ENCODE results near the gene PEX11G.

PEX11G gene

DNA sequence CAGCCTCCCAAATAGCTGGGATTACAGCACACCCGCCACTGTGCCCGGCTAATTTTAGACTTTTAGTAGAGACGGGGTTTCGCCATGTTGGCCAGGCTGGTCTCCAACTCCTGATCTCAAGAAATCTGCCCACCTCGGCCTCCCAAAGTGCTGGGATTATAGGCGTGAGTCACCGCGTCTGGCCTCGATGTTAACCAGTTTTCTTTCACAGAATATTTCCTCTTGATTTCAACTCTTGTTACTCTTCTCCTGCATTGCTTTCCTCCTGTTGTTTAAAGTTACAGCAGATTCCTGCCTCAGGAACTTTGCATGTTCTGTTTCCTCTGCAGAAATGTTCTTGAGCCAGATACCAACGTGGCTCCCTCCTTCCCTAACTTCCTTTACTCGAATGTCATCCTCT is 3.7 kb upstream of the PEX11G start:
- no peak for DNase-seq

DNA sequence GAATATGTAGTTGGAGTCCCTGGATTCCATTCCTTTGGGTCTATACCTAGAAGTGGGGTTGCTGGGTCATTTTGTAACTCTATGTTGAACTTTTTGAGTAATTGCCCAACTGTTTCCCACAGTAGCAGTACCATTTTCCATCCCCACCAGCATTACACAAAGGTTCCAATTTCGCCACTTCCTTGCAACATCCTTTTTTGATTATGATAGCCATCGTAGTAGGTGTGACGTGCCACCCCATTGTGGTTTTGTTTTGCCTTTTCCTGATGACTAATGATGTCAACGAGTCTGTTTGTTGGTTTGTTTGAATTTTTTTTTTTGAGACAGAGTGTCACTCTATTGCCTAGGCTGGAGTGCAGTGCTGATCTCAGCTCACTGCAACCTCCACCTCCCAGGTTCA is 3.3 kb upstream of the PEX11G start:
- DNase-seq, result no peak

DNA sequence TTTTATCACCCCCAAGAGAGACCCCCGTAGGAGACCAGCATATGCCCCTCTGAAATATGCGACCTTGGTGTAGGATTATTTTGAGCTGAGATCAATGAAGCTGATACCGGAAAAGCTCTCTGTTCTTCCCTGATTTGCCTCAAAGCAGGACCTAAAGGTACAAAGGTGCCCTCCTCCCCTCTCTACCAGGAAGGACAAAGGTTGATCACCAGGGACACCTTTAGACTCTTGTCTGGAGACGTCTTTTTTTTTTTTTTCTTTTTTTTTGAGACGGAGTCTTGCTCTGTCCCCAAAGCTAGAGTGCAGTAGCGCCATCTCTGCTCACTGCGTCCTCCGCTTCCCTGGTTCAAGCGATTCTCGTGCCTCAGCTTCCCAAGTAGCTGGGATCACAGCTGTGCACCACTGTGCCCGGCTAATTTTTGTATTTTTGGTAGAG is 792 bp upstream of the PEX11G start:
- no peak for DNase-seq

DNA sequence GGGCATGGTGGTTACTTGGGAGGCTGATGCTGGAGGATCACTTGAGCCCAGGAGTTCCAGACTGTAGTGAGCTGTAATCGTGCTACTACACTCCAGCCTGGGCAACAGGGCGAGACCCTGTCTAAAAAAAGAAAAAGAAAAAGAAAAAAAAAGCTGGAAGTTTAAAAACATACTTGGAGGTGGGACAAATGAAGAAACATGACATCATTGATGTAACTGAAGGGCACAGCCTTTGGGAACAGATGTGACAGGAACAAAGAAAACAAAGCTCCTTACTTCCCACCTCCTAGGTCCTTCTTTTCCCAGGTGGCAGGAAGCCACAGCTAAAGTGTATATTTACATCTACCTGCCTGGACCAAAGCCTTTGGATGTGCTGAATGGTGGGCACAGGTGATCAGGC is 1.9 kb downstream of the PEX11G start:
- DNase-seq, result no peak

DNA sequence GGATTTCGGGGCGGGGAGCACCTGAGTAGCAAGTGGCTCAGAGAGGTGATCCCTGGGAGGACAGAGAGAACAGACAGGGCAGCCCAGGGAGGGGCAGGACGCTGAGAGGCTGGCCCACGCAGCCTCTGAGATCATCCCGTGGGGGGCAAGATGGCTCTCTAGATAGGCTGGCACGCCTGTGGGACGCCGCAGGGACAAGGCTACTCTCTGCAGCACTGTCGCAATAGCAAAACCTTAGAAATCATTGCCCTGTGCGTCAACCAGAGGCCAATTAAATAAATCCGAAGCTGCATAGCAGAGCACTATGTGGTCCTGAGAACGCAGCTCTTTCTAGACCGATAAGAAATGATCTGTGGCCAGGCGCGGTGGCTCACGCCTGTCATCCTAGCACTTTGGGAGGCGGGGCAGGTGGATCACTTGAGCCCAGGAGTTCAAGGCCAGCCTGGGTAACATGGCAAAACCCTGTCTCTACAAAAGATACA is 5.1 kb downstream of the PEX11G start:
- DNase-seq, result no peak

DNA sequence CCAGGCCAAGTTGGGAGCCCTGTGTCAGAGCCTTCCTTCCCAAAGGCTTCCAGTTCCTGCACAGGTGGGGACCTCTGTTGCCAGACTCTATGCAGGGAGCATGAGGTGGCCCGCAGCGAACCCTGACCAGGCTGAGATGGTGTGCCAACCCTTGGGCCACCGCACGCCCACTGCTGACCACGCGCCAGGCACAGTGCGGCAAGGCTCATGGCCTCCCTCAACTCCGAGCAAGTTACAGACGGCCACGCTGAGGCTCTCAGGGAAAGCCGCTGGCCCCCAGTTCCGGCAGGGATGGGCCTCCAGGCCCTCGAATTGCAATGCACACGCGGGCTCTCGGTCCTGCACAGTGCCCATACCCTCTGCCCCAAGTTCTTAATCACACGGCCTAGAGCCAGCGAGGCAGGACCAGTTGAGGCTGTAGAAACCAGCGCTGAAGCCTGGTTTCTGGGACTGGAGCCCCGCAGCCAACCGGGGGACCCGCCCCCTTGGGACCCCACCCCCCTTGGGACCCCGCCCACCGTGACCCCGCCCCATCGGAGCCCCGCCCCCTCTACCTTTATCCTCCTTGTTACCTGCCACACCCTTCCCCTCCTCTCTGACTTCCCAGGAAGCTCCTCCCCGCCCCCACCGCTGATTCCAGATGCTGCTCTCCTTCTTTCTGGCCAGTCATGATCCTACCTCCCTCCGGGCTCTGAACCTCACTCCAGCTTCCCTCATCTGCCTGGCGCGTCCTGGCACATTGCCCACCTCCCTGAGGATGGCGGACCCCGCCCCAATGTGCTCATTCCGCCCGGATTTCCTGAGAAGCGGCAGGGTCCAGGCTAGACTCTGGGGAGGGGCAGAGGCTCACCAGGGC is 6.0 kb downstream of the PEX11G start:
- DNase-seq, result no peak

DNA sequence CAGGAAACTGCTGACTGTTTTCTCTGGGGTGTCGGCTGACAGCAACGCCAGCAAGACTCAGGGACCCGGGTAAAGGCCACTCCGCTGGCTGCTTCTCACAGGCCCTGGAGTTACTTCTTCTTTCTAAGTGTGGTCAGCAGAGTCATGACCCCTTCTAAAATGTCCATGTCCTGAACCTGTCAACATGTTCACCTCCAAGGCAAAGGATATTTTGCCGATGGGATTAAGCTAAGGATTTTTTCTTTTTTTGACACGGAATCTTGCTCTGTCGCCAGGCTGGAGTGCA is 7.9 kb downstream of the PEX11G start:
- no peak for DNase-seq

DNA sequence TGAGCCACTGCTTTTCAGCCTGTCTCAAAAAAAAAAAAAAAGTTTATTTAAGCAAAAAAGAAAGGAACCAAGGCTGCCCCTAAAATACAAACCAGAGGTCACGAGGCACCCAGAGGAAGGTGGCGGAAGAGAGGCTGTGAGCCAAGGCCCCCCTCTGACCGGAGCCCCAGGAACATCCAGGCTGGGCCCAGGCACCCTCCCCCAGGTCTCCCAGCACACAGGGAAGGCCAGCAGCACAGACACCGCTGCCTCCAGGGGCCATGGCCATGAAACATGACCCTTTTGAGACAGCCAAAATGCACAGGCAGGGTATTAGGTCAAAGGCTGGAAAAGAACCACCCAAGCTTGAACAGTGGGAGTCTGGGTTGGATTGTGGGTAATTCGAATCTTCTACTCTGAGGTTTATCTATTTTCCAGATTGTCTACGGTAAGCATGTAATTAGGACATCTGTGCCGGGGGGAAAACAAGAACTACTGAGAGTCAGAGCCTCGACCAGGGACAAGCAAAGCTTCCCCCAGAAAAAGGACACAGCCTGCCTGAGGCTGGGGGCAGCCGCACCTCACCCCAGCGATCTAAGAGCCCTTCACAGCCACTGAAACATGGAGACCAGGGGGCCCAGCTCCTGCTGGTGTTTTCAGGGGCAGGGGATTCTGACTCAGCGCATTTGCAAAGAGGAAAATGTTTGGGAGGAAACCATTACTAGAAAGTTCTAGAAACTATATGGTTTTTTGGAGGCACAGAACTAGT is 8.4 kb downstream of the PEX11G start:
- no peak for DNase-seq

DNA sequence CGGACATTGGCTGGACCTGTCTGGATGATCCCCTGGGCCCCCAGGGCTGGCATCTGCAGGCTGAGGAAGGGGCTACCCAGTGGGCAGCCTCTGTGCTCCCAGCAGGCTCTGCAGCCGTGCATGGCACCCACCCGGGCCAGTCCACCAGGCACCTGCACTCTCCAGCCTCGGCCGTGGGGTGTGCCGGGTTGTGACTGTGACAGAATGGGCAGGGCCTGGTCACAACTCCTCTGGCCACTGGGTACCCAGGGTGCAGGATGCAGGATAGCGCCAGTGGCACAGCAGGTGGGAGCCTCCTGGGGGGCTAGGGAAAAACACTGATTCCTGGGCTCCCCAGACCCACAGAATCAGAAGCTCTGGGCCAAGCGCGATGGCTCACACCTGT is 10.0 kb downstream of the PEX11G start:
- no peak for DNase-seq

DNA sequence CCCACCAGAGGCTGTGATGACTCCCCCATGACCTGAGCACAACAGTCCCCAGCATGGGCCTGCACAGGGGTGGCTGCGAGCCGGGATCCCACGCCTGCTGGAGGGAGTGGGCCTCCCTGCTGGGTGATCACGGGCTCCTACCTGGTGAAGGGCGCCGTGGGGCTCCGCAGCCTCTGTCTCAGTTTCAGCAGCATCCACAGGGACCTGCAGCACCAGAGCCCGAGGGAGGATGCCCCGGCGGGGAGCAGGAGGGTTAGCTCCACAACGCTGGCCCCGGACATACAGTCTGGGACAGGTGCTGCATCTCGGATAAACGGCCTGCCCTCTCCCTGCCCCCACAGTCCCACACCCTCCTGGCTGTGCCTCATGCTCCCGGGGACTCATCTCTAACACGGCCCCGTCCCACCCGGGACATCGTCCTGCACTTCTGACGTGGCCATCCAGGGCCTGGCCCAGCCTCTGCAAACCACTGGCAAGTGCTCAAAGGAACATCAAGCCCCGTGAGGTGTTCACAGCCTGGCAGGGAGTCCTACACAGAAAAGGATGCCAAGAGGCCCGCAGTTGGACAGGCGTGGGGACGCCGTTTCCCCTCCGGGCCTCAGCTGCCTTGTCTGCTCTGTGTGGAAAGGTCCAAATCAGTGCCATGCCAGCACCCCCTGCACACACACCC is 10.5 kb downstream of the PEX11G start:
- no peak for DNase-seq

DNA sequence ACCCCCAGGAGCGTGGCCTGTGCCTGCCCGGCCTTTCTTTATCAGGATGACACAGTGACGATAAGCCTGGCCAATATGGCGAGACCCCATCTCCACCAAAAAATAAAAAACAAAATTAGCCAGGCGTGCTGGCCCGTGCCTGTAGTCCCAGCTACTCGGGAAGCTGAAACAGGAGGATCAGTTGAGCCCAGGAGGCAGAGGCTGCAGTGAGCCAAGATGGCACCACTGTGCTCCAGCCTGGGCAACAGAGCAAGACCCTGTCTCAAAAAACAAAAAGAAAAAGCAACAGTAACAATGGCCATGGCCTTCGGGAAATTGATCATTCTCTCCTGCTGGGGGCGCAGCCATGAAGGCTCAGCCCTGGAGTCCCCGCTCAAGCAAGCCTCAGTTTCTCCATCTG is 11.1 kb downstream of the PEX11G start:
- no peak for DNase-seq

DNA sequence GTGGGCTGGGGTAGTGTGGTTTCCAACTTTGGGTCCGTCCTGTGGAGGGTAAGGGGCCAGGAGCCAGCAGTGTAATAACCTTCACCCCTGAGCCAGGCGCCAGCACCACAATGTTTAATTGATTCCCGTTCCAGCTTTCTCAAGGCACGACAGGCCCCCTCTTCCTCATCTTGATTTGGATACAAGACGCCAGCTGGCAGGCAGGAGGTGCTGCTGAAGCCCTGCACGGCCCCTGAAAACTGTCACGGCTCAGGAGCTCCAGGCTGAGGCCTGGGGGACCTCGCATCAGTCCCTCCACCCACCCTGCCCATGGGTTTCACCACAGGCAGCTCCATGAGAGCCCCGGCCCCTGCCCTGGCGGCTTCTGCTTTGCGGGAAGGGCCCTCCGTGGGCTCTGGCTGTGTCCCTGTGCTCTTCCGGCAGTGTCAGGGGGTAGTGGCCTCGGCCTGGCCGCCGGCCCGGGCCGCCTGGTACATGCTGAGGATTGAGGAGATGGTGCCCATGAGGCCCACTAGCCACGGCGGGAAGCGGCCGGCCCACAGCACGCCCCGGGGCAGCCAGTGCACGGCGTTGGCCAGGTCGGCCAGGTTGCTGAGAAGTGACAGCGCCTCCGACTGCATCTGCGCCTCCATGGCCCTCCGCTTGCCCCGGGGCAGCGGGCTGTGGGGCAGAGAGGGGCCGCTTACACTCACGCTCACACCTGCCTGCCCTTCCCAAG is 11.9 kb downstream of the PEX11G start:
- no peak for DNase-seq

DNA sequence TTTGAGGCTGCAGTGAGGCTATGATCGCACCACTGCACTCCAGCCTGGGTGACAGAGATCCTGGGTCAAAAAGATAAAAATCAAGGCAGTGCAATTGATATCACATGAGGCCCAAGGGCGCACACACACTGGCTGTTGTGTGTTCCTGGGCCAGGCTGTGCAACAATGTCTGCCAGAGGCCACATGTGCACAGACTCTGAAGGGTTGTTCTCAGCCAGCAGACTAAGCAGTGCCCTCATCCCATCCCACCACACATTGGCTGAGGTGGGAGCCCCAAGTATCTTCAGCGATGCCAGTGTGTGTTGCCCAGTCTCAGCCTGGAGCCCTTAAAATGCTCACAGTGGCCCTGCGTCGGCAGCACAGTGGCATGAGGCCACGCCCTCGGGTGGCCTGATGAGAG is 12.6 kb downstream of the PEX11G start:
- no peak for DNase-seq

DNA sequence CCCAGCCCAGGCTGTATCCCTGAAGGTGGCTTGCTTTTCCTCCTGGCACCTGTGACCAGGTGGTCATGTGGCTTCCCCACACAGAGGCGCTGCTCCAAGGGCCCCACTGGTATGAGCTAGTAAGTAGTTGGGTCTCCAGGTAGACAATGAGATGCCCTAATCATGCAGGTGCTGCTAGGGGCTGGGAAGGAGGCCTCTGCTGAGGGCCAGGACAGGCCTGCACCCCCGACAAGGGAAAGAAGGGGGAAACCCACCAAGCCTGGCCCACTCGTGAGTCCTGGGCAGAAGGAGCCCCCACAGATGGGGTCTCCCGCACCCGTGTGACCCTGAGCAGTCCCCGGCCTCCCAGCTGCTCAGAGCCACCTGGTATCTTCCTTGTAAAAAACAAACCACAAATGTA is 13.2 kb downstream of the PEX11G start:
- DNase-seq, result no peak

DNA sequence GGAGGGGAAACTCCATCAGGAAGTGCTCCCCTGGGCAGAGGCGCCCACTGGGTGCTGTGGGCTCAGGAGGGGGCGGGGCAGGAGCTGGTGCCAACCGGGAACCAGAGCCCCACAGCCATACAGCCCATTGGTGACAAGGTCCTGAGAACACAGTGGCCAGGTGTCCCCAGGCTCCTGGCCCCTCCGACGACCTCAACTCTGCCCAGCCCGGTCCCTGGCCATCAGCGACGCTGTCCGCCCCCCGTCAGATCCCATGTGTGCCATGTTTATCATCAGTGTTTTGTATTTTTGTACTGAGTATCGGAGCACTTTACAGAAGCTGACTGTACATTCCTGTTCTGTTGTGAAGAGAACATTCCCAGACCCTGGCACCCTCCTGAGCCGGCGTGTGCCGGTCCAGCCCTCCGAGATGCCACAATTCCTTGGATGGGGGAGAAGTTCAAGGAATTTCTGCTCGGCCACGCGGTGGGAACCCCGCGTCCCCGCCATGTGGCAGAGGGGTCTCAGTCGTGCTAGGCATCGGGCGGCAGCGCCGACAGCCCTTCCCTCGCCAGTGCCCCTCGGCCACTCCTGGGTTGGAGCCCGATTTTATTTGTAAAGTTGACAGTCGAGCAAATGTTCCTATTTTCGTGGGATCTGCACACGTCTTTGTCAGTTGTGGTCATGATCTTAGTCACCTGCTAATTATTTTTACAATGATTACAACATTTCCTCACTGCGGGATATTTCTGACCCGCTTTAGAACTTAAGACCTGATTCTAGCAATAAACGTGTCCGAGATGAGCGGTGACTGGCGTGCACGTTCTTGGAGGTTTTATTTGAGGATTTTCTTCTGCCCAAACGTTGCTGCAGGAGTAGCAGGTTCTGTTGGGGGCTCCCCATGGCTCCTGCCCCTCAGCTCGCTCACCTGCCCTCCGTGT is 16.9 kb downstream of the PEX11G start:
- no peak for DNase-seq

DNA sequence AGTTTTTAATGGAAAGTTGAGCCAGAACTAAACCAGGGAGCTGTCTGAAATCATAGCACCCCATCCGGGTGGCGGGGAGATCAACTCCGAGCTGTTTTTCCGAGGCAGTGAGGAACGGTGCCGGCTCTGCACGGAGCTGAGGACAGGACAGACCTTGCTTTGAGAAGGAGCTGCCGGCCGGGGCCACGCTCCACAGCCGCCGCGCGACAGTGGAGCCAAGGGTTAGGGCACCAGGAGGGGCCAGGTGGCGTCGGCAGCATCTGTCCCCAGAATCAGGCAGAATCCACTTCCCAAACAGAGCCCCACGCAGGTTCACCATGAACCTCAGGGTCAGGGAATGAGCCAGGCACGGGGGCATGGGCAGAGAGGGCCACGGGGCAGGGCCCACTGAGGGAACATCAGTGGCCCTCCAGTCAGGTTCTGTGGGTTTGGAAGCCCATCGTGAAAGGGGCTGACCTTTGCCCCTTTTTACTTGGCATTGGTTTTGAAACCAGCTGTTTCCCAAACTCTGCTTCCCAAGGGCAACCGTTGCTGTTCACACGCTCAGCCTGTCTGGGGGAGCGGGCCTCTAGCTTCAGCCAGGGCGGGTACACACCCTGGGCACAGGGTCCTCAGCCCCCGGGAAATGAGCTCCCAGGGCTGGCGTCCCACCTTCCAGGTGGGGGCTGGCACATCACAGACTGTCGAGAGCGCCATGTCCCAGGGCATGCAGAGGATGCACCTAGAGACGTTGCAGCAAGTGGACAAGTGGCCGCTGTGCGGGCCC is 18.1 kb downstream of the PEX11G start:
- DNase-seq, result no peak

DNA sequence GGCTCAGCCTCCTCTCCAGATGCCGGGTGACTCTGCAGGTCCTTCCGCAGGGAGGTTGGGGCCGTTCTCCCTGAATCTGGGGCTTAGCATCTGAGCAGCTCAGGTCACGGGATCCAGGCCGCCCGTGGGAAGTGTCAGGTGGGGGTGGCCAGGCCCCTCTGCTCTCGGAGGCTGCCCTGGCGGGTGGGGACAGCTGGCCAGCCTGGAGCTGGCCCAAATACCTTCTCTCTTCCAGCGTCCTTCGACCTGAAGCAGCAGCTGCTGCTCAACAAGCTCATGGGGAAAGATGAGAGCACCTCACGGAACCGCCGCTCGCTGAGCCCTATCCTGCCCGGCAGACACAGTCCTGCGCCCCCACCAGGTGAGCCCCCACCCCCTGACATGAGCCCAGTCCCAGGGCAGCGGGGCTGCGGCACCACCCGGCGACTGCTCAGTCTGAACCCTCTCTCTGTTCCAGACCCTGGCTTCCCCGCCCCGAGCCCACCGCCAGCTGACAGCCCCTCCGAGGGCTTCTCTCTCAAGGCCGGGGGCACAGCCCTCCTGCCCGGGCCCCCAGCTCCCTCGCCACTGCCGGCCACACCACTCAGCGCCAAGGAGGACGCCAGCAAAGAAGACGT is 19.1 kb downstream of the PEX11G start:
- no peak for DNase-seq

DNA sequence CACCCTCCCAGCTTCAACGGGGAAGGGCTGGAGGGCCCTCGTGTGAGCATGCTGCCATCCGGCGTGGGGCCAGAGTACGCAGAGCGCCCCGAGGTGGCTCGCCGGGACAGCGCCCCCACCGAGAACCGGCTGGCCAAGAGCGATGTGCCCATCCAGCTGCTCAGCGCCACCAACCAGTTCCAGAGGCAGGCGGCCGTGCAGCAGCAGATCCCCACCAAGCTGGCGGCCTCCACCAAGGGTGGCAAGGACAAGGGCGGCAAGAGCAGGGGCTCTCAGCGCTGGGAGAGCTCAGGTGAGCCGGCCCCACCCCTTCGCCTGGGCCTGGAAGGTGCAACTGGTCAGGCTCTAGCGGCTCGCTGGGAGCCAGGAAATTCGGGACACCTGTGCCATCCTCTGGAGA is 20.0 kb downstream of the PEX11G start:
- no peak for DNase-seq

DNA sequence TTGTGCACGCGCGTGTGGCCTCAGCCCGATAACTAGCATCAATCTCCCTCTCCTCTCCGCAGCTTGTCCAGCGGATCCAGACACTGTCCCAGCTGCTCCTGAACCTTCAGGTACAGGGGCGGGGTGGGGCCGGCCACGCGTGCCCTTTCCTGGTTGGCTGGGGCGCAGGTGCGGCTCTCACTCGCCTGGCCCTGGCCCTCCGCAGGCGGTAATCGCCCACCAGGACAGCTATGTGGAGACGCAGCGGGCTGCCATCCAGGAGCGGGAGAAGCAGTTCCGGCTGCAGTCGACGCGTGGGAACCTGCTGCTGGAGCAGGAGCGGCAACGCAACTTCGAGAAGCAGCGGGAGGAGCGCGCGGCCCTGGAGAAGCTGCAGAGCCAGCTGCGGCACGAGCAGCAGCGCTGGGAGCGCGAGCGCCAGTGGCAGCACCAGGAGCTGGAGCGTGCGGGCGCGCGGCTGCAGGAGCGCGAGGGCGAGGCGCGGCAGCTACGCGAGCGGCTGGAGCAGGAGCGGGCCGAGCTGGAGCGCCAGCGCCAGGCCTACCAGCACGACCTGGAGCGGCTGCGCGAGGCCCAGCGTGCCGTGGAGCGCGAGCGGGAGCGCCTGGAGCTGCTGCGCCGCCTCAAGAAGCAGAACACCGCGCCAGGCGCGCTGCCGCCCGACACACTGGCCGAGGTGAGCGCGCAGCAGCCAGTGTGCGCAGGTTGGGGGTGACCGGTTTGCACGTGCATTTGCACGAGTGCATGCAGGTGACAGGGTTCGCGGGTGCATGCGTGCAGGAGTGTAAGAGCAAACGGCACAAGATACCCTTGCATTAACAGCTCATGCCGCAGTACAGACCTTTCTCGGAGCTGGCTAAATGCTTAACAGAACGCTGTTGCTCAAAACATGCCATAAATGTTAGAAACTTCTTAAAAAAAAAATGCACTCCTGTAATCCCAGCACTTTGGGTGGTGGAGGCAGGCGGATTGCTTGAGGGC is 21.5 kb downstream of the PEX11G start:
- no peak for DNase-seq

DNA sequence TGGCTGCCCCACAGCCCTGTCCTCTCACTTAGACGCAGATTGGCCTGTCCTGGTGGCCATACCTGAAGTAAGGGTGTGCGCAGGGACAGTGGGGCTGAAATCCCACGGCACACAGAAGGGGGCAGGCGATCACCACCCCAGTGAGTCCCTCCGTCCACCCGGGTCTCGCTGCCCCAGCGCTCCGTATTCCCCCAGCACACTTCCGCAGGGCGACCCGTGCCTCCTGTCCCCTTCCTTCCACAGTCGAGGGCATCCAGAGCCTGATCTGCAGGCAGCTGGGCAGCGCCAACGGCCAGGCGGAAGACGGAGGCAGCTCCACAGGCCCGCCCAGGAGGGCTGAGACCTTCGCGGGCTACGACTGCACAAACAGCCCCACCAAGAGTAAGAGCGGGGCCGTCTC is 25.3 kb downstream of the PEX11G start:
- DNase-seq, result no peak

Measured in NCI-H510A (cell line).